Measurements from ENCODE around the gene SPTLC1. TPM values are rescaled to one million over a fixed set of nuclear protein-coding genes. Genes with fewer than 3 reads are reported as not detected.

SPTLC1 gene
- total and polyA plus RNA-seq, 2 of the 13 experiments (the other 11 are each of a cell fraction or from before 2014, with no cell fraction given), result 56.2 to 72.5 TPM

- TF ChIP-seq, protein P1, sequence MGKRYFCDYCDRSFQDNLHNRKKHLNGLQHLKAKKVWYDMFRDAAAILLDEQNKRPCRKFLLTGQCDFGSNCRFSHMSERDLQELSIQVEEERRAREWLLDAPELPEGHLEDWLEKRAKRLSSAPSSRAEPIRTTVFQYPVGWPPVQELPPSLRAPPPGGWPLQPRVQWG (CRISPR knock-in tag; IDR thresholded peaks at IDR 0.05; ENCODE audit: borderline replicate concordance, low read depth), result no peak
- TF ChIP-seq IKZF4 (CRISPR knock-in tag; IDR thresholded peaks at IDR 0.05; ENCODE audit: borderline replicate concordance, low read depth, not compliant biosample characterization) (no peak), TRIM24 (CRISPR knock-in tag; IDR thresholded peaks at IDR 0.05) (no peak), ZBTB7B (CRISPR knock-in tag; IDR thresholded peaks at IDR 0.05) (peak; percentile 66), WIZ (CRISPR knock-in tag; IDR thresholded peaks at IDR 0.05) (peak; percentile 42; the same call in 1 of the 2 replicates), ZNF253 (CRISPR knock-in tag; IDR thresholded peaks at IDR 0.05; ENCODE audit: borderline replicate concordance) (no peak), ZNF274 (CRISPR knock-in tag; IDR thresholded peaks at IDR 0.05) (peak; percentile 61; the same call in 1 of the 2 replicates), ZNF468 (CRISPR knock-in tag; IDR thresholded peaks at IDR 0.05) (no peak), ZNF768 (CRISPR knock-in tag; IDR thresholded peaks at IDR 0.05) (peak; percentile 98), GPBP1L1 (CRISPR knock-in tag; IDR thresholded peaks at IDR 0.05) (no peak), ZNF264 (CRISPR knock-in tag; IDR thresholded peaks at IDR 0.05) (0 out of 2 replicates have a peak, but pooled peaks have one; percentile 37), ZNF343 (CRISPR knock-in tag; IDR thresholded peaks at IDR 0.05) (no peak), ZNF432 (CRISPR knock-in tag; IDR thresholded peaks at IDR 0.05; ENCODE audit: borderline replicate concordance) (no peak), ZNF138 (CRISPR knock-in tag; IDR thresholded peaks at IDR 0.05; ENCODE audit: low read depth) (0 out of 2 replicates have a peak, but pooled peaks have one; percentile 30), ZNF639 (CRISPR knock-in tag; conservative IDR thresholded peaks at IDR 0.05) (no peak), ZNF839 (CRISPR knock-in tag; IDR thresholded peaks at IDR 0.05; ENCODE audit: borderline replicate concordance) (no peak), ZNF549 (CRISPR knock-in tag; IDR thresholded peaks at IDR 0.05) (no peak)
- TF ChIP-seq, protein P2, sequence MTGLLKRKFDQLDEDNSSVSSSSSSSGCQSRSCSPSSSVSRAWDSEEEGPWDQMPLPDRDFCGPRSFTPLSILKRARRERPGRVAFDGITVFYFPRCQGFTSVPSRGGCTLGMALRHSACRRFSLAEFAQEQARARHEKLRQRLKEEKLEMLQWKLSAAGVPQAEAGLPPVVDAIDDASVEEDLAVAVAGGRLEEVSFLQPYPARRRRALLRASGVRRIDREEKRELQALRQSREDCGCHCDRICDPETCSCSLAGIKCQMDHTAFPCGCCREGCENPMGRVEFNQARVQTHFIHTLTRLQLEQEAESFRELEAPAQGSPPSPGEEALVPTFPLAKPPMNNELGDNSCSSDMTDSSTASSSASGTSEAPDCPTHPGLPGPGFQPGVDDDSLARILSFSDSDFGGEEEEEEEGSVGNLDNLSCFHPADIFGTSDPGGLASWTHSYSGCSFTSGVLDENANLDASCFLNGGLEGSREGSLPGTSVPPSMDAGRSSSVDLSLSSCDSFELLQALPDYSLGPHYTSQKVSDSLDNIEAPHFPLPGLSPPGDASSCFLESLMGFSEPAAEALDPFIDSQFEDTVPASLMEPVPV (CRISPR knock-in tag; IDR thresholded peaks at IDR 0.05), result no peak
- TF ChIP-seq, protein P3, sequence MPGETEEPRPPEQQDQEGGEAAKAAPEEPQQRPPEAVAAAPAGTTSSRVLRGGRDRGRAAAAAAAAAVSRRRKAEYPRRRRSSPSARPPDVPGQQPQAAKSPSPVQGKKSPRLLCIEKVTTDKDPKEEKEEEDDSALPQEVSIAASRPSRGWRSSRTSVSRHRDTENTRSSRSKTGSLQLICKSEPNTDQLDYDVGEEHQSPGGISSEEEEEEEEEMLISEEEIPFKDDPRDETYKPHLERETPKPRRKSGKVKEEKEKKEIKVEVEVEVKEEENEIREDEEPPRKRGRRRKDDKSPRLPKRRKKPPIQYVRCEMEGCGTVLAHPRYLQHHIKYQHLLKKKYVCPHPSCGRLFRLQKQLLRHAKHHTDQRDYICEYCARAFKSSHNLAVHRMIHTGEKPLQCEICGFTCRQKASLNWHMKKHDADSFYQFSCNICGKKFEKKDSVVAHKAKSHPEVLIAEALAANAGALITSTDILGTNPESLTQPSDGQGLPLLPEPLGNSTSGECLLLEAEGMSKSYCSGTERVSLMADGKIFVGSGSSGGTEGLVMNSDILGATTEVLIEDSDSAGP (CRISPR knock-in tag; IDR thresholded peaks at IDR 0.05; ENCODE audit: borderline replicate concordance), result peak; percentile 79
- TF ChIP-seq, protein P4, sequence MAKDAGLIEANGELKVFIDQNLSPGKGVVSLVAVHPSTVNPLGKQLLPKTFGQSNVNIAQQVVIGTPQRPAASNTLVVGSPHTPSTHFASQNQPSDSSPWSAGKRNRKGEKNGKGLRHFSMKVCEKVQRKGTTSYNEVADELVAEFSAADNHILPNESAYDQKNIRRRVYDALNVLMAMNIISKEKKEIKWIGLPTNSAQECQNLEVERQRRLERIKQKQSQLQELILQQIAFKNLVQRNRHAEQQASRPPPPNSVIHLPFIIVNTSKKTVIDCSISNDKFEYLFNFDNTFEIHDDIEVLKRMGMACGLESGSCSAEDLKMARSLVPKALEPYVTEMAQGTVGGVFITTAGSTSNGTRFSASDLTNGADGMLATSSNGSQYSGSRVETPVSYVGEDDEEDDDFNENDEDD (CRISPR knock-in tag; IDR thresholded peaks at IDR 0.05; ENCODE audit: borderline replicate concordance), result peak; percentile 81; the same call in 1 of the 2 replicates
These were observed 25.0 kb upstream of the SPTLC1 start (continued) for GRCh38 chr9:92140074-92140753.
